ENCODE data around the gene RBBP6. TPM values are rescaled to one million over a fixed set of nuclear protein-coding genes. Genes with fewer than 3 reads are reported as not detected.

The RBBP6 gene
- total RNA-seq, 1 experiment from 2014 or later, result 54.8 TPM

DNA sequence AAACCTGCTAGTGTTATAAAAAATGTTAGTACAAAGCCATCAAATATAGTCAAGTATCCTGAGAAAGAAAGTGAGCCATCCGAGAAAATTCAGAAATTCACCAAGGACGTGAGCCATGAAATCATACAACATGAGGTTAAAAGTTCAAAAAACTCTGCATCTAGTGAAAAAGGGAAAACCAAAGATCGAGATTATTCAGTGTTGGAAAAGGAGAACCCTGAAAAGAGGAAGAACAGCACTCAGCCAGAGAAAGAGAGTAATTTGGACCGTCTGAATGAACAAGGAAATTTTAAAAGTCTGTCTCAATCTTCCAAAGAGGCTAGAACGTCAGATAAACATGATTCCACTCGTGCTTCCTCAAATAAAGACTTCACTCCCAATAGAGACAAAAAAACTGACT is 31.7 kb downstream of the RBBP6 start:
- no peak overlapping the region for H4K8ac ChIP-seq (replicated peaks; ENCODE audit: insufficient read length, low read depth, low read length)
- no peak overlapping the region for H3K18ac ChIP-seq (ENCODE audit: insufficient read length, low read depth, low read length)
- H3K36me3 Mint-ChIP-seq (ENCODE audit: insufficient read depth in 1 of 3, low read depth in 3 of 3), result peaks cover 69 to 81% (median 74%) of the 10 kb centered on the region in 3 experiments
- H2BK15ac ChIP-seq (ENCODE audit: low read depth, low read length), result no peak overlapping the region
- H3K9me3 ChIP-seq (ENCODE audit: control insufficient read depth, low read depth, low read length), result no peaks in the 10 kb centered on the region
- no peaks in the 10 kb centered on the region for H3K23me2 ChIP-seq (ENCODE audit: insufficient read length, low read depth, low read length, poor library complexity, severe bottlenecking)
- no peak overlapping the region for H3T11ph ChIP-seq (ENCODE audit: low read length)
- no peak overlapping the region for H3K23ac ChIP-seq (ENCODE audit: insufficient read length, low read depth, low read length)
- H3K4me3 Mint-ChIP-seq, result no peak overlapping the region
- no peak for DNase-seq
- H4K91ac ChIP-seq (ENCODE audit: insufficient read length, low read depth, low read length), result no peak overlapping the region
- no peak overlapping the region for H2BK5ac ChIP-seq (ENCODE audit: insufficient read length, low read length)
- no peak overlapping the region for H2BK120ac ChIP-seq (ENCODE audit: low read depth, low read length, poor library complexity, severe bottlenecking)
- no peak overlapping the region for H2AK5ac ChIP-seq (ENCODE audit: insufficient read length, low read length)
- no peaks in the 10 kb centered on the region for H3K79me2 ChIP-seq (ENCODE audit: insufficient read depth, low read length)
- no peaks in the 10 kb centered on the region for H4K20me1 ChIP-seq (ENCODE audit: control insufficient read depth, insufficient read depth, insufficient read length)
- no peaks in the 10 kb centered on the region for H3K4me1 Mint-ChIP-seq
- H3K27ac ChIP-seq (ENCODE audit: insufficient read length, low read depth, low read length), result no peak overlapping the region
- H2BK20ac ChIP-seq (ENCODE audit: low read depth, low read length, poor library complexity, severe bottlenecking), result no peak overlapping the region
- no peak overlapping the region for H3K4me2 ChIP-seq (ENCODE audit: insufficient read depth, insufficient read length, low read length)
- H3K9me3 Mint-ChIP-seq, result peaks cover 29 to 42% of the 10 kb centered on the region in 2 experiments
- H3K56ac ChIP-seq (ENCODE audit: insufficient read length, low read depth, low read length), result no peak overlapping the region
- H3K4me1 ChIP-seq (ENCODE audit: insufficient read depth, low read length), result no peaks in the 10 kb centered on the region
- H3K9ac ChIP-seq (ENCODE audit: extremely low read depth, insufficient read length, low read length), result no peak overlapping the region
- H2AFZ ChIP-seq (ENCODE audit: low read length), result no peak overlapping the region
- no CpG with 5 or more reads among the region's 6 CpGs for WGBS (ENCODE audit: extremely low coverage, insufficient read length, low lambda C conversion rate)
- TF ChIP-seq, protein P1, sequence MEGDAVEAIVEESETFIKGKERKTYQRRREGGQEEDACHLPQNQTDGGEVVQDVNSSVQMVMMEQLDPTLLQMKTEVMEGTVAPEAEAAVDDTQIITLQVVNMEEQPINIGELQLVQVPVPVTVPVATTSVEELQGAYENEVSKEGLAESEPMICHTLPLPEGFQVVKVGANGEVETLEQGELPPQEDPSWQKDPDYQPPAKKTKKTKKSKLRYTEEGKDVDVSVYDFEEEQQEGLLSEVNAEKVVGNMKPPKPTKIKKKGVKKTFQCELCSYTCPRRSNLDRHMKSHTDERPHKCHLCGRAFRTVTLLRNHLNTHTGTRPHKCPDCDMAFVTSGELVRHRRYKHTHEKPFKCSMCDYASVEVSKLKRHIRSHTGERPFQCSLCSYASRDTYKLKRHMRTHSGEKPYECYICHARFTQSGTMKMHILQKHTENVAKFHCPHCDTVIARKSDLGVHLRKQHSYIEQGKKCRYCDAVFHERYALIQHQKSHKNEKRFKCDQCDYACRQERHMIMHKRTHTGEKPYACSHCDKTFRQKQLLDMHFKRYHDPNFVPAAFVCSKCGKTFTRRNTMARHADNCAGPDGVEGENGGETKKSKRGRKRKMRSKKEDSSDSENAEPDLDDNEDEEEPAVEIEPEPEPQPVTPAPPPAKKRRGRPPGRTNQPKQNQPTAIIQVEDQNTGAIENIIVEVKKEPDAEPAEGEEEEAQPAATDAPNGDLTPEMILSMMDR (conservative IDR thresholded peaks at IDR 0.05), result no peak
- no peak overlapping the region for H3K4ac ChIP-seq (ENCODE audit: low read depth, low read length)
- H3K14ac ChIP-seq (ENCODE audit: insufficient read depth, low read length), result no peak overlapping the region
- no peak overlapping the region for H2BK12ac ChIP-seq (ENCODE audit: insufficient read length, low read depth, low read length)
- H3K27me3 Mint-ChIP-seq (ENCODE audit: low read depth), result peaks cover 3% of the 10 kb centered on the region; the same call in 1 of the 2 replicates
- no peak overlapping the region for H3K27ac Mint-ChIP-seq
- H4K5ac ChIP-seq (ENCODE audit: insufficient read length, low read depth, low read length), result no peak overlapping the region
- no peaks in the 10 kb centered on the region for H3K79me1 ChIP-seq (ENCODE audit: insufficient read depth, low read depth, low read length, poor library complexity, severe bottlenecking)
- H3K27me3 ChIP-seq (ENCODE audit: insufficient read depth, low read length), result no peaks in the 10 kb centered on the region

Data from H9 (cell line).